Stomach smooth muscle (tissue), 2 donors: ENCODE results near the gene KRTAP10-9.
"Not testable (repeated sequence)": the region's sequence is repeated elsewhere in the genome, so short reads cannot be mapped to it uniquely, and the experiment has no call there.

Experiments used
- H3K27ac ChIP-seq: one replicate; pipeline ENCODE4 v1.7.0; 2013; ENCODE audit warnings: mild to moderate bottlenecking, low read length, inconsistent platforms
- H3K27me3 ChIP-seq, 2 donors: one replicate each; pipeline ENCODE4 v1.7.0; 2013; ENCODE audit warnings: low read length in 2 of 2; ENCODE audit not compliant: insufficient read depth in 2 of 2, control insufficient read depth in 1 of 2
- H3K36me3 ChIP-seq, 2 donors: one replicate each; pipeline ENCODE4 v1.7.0; 2013; ENCODE audit warnings: low read length in 2 of 2; ENCODE audit not compliant: control insufficient read depth in 2 of 2, insufficient read depth in 2 of 2
- H3K4me1 ChIP-seq: one replicate; pipeline ENCODE4 v1.7.0; 2013; ENCODE audit warnings: low read length; ENCODE audit not compliant: control insufficient read depth, insufficient read depth
- H3K4me3 ChIP-seq, 2 donors: one replicate each; pipeline ENCODE4 v1.7.0; 2013; ENCODE audit warnings: low read length in 2 of 2
- H3K9ac ChIP-seq, 2 donors: one replicate each; pipeline ENCODE4 v1.7.0; 2013; ENCODE audit warnings: low read length in 2 of 2, mild to moderate bottlenecking in 1 of 2
- H3K9me3 ChIP-seq, 2 donors: one replicate each; pipeline ENCODE4 v1.7.0; 2013; ENCODE audit warnings: low read length in 2 of 2; ENCODE audit not compliant: control insufficient read depth in 2 of 2
- donor health status: healthy.
- donor health status: Pancreatic carcinoma.

Gene KRTAP10-9

DNA sequence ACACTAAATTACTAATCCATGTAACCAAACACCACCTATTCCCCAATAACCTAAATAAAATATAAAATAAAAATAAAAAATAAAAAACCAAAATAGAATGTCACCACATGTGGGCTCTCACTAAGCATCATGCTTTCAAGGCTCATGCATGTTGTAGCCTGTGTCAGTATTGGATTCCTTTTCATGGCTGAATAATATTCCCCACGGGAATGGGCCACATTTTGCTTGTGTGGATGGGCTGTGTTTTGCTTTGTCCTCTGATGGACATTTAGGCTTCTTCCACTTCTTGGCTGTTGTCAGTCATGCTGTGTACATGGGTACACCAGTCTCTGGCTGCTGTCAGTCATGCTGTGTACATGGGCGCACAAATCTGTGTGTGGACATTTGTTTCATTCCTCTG is 37.8 kb upstream of the KRTAP10-9 start:
- Histone ChIP-seq H3K4me1 (no peaks in the 10 kb centered on the region), H3K9me3 (peaks cover 0 to 3% of the 10 kb centered on the region in 2 donors), H3K9ac (no peak overlapping the region), H3K4me3 (no peak overlapping the region), H3K27me3 (peaks cover 16 to 19% of the 10 kb centered on the region in 2 donors), H3K27ac (no peak overlapping the region), H3K36me3 (no peaks in the 10 kb centered on the region)

DNA sequence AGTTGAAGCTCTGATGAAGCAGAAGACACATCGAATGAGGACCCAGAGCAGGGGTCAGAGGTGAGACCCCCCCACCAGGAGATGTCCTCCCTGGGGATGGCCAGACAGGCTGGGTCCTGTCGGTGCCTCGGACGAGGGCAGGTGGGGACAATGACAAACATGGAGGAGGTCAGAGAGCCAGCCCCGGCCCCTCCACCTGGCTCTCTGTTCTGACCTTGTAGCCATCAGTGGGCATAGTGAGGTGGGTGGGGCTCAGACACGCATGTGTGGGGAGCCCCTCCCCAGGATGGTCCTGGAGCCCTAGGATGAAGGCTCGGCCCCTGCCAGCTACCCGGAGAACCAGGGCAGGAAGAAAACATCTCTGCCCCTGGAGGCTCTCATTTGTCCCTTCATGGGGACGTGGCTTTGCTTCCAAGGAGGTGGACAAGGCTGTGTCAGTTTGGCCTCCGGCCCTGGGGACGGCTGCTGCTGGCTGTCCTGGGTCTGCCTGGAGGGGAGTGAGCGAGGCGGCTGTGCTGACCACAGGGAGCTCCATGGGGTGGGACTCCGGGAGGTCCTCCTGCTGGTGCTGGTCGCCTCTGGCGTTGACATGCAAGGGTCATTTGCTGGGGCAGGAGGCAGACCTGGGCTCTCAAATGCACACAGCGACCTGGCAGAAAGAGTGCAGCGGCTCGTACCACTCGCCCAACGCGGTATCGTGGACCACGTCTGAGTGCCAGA is 37.1 kb upstream of the KRTAP10-9 start:
- H3K4me1 ChIP-seq: no peaks in the 10 kb centered on the region
- no peaks in the 10 kb centered on the region for H3K36me3 ChIP-seq
- H3K27me3 ChIP-seq: peaks cover 16 to 17% of the 10 kb centered on the region in 2 donors

GRCh38 chr21:44590311-44590721 is 36.6 kb upstream of the KRTAP10-9 start:
- Histone ChIP-seq H3K27me3 (peaks cover 14 to 17% of the 10 kb centered on the region in 2 donors), H3K36me3 (no peaks in the 10 kb centered on the region), H3K4me1 (no peaks in the 10 kb centered on the region)

More for the DNA sequence above, 37.1 kb upstream of the KRTAP10-9 start:
- Histone ChIP-seq H3K27ac (no peak overlapping the region), H3K4me3 (no peak overlapping the region), H3K9ac (no peak overlapping the region), H3K9me3 (peaks cover 0 to 3% of the 10 kb centered on the region in 2 donors)

DNA sequence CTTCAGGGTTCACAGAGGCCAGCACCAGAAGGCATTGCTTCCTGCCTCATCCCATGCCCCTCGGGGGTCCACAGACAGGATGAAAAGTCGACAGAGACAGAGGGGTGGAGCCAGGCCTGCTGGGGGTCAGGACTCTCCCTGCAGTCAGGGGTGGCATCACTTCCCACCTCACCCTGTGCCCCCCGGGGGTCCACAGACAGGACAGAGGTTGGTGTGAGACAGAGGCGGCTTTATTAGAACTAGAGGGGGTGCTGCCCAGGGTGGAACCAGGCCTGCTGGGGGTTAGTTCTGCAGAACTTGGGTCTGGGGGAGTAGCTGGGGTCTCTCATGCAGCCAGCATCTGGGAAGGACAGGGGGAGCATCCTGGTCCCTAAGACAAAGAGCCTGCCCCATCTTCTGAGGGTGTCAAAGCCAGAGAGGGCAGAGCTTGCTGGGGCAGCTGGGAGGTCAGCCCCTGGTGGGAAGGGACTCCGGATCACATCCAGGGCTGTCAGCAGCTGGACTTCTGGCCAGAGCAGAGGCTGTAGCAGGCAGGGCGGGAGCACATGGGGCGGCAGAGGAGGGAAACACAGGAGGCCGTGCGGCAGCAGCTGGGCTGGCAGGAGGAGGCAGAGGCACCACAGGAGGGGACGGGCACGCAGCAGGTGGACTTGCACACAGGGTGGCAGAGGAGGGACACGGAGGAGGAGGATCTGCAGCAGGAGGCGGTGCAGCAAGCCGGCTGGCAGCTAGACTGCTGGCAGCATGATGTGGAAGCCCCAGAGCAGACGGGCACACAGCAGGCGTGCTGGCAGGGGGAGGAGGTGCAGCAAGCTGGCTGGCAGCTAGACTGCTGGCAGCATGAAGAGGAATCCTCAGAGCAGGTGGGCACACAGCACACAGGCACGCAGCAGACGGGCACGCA is 35.7 kb upstream of the KRTAP10-9 start:
- H3K27me3 ChIP-seq: peaks cover 10 to 15% of the 10 kb centered on the region in 2 donors
- not testable (repeated sequence) for H3K4me3 ChIP-seq, H3K9me3 ChIP-seq

More at GRCh38 chr21:44590311-44590721, 36.6 kb upstream of the KRTAP10-9 start:
- H3K27ac ChIP-seq: no peak overlapping the region
- H3K4me3 ChIP-seq: no peak overlapping the region
- H3K9me3 ChIP-seq: peaks cover 0 to 2% of the 10 kb centered on the region in 2 donors
- H3K9ac ChIP-seq: no peak overlapping the region

DNA sequence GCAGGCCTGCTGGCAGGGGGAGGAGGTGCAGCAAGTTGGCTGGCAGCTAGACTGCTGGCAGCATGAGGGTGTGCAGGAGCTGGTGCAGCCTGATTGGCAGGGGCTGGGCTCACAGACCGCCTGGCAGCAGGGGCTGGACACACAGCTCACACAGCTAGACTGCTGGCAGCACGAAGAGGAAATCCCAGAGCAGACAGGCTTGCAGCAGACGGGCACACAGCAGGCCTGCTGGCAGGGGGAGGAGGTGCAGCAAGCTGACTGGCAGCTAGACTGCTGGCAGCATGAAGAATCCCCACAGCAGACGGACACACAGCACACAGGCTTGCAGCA is 35.1 kb upstream of the KRTAP10-9 start:
- not testable (repeated sequence) for H3K9ac ChIP-seq, H3K36me3 ChIP-seq, H3K9me3 ChIP-seq, H3K27ac ChIP-seq, H3K4me1 ChIP-seq, H3K4me3 ChIP-seq
- H3K27me3 ChIP-seq: peaks cover 9 to 15% of the 10 kb centered on the region in 2 donors

More for the DNA sequence above, 35.7 kb upstream of the KRTAP10-9 start:
- H3K4me1 ChIP-seq, H3K9ac ChIP-seq, H3K27ac ChIP-seq, H3K36me3 ChIP-seq: not testable (repeated sequence)

GRCh38 chr21:44592446-44593311 is 34.2 kb upstream of the KRTAP10-9 start, which contains the start of gene KRTAP10-6:
Gene KRTAP10-6, minus strand, starts transcription at chr21:44592505. Its CDS starts 21 bp downstream, at chr21:44592484.
- Histone ChIP-seq H3K36me3 (no peaks in the 10 kb centered on the region), H3K9me3 (no peaks in the 10 kb centered on the region), H3K4me1 (no peaks in the 10 kb centered on the region), H3K27ac (no peak within 1 kb of the TSS), H3K4me3 (no peak within 1 kb of the TSS), H3K27me3 (peaks cover 9 to 15% of the 10 kb centered on the region in 2 donors), H3K9ac (no peak within 1 kb of the TSS)

GRCh38 chr21:44593598-44594405 is 33.1 kb upstream of the KRTAP10-9 start:
- Histone ChIP-seq H3K36me3 (no peaks in the 10 kb centered on the region), H3K4me1 (no peaks in the 10 kb centered on the region), H3K27me3 (peaks cover 9 to 15% of the 10 kb centered on the region in 2 donors), H3K9ac (no peak overlapping the region), H3K27ac (no peak overlapping the region), H3K9me3 (peaks cover 0 to 2% of the 10 kb centered on the region in 2 donors), H3K4me3 (no peak overlapping the region)

DNA sequence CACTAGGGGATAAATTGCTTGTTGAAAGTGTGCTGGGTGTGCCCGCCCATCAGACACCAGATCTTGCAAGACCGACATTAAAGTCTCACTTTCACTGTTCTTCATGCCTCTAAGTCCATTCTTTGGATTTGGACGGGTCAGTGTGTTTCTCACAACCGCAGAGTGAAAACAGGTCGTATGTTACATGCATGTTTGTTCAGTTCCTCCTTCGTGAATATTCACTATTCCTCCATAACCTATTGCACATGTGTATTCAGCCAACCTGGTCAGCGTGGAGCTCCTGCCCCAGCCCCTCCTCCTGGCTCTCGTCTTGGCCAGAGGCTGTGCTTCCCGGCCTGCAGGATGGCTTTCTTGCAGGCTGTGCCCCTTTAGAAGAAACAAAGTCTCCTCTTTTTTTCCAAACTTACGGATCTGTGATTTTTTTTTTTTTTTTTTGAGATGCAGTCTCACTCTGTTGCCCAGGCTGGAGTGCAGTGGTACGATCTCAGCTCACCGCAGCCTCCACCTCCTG is 32.4 kb upstream of the KRTAP10-9 start:
- H3K27ac ChIP-seq: no peak overlapping the region
- no peaks in the 10 kb centered on the region for H3K4me1 ChIP-seq
- H3K9ac ChIP-seq: no peak overlapping the region
- H3K36me3 ChIP-seq: no peaks in the 10 kb centered on the region
- H3K9me3 ChIP-seq: peaks cover 0 to 2% of the 10 kb centered on the region in 2 donors
- H3K4me3 ChIP-seq: no peak overlapping the region
- H3K27me3 ChIP-seq: peaks cover 8 to 14% of the 10 kb centered on the region in 2 donors

DNA sequence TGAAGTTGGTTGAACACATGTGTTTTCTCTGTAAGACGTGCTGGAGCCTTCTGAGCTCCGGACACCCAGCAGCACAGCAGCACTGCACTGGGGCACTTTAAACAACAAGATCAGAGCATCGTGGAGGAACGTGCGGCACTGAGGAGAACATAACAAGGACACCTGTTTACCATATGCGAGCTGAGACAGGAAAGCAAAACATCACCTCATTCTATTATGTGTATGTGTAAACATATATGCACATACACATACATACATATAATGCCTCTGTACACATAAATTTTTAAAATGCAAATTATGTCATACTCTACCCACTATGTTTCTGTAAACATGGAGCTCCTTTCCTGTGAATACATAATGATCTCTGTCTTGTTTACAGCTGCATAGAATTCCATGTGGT is 31.4 kb upstream of the KRTAP10-9 start:
- Histone ChIP-seq H3K4me3 (no peak overlapping the region), H3K27ac (no peak overlapping the region), H3K36me3 (no peaks in the 10 kb centered on the region), H3K4me1 (no peaks in the 10 kb centered on the region), H3K9ac (no peak overlapping the region), H3K27me3 (peaks cover 3 to 14% of the 10 kb centered on the region in 2 donors), H3K9me3 (peaks cover 0 to 2% of the 10 kb centered on the region in 2 donors)
